ENCODE data around the gene MOCOS. TPM values are rescaled to one million over a fixed set of nuclear protein-coding genes. Genes with fewer than 3 reads are reported as not detected.

The MOCOS gene
- polyA plus RNA-seq, 1 donor (not counting 4 experiments of a cell fraction or from before 2014, with no cell fraction given): 2.8 TPM

DNA sequence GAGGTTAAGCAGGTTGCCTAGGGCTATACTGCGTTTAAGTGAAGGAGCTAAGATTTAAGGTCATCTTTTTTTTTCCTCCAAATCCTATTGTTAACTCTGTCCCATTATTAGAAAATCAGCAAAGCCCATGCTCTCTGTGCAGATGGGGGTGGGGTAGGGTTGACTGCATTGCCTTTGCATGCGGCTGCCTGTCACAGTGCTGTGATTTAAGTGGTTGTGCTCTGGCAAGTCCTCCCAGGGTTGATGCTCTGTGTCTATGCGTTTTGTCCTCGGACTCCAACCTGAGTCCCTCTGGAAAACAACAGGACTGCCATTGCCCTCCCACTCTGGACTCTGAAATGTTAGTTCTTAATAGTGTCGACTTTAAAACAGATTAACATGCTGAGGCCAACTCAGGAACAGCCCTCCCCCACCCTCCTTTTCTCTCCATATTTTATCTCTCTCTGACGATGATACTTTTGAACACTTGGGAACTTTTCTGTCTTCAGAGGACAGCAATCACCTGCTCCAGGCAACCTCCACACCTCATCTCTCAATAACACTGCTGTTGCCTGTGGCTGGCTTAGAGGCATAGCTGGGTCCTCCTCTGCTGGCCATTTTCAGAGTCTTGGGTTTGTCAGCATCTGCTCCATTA, 116.0 kb downstream of the MOCOS start:
- H3K36me3 ChIP-seq (ENCODE audit: control insufficient read depth in 2 of 2, extremely low read depth in 1 of 2, insufficient read depth in 2 of 2, low read length in 2 of 2): no peaks in the 10 kb centered on the region
- DNase-seq (ENCODE audit: low read depth, low spot score) (no peak), FAIRE-seq (no peak)
- no peak overlapping the region for H3K9ac ChIP-seq (ENCODE audit: control insufficient read depth, extremely low read depth, insufficient read depth, low read length)
- TF ChIP-seq, protein P1, sequence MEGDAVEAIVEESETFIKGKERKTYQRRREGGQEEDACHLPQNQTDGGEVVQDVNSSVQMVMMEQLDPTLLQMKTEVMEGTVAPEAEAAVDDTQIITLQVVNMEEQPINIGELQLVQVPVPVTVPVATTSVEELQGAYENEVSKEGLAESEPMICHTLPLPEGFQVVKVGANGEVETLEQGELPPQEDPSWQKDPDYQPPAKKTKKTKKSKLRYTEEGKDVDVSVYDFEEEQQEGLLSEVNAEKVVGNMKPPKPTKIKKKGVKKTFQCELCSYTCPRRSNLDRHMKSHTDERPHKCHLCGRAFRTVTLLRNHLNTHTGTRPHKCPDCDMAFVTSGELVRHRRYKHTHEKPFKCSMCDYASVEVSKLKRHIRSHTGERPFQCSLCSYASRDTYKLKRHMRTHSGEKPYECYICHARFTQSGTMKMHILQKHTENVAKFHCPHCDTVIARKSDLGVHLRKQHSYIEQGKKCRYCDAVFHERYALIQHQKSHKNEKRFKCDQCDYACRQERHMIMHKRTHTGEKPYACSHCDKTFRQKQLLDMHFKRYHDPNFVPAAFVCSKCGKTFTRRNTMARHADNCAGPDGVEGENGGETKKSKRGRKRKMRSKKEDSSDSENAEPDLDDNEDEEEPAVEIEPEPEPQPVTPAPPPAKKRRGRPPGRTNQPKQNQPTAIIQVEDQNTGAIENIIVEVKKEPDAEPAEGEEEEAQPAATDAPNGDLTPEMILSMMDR (optimal IDR thresholded peaks at IDR 0.05 in 1 of 3, IDR thresholded peaks at IDR 0.05 in 1 of 3, conservative IDR thresholded peaks at IDR 0.05 in 1 of 3; ENCODE audit: extremely low read depth in 1 of 3, insufficient read depth in 2 of 3, low read length in 3 of 3): no peak
- TF ChIP-seq EZH2 (IDR thresholded peaks at IDR 0.05; ENCODE audit: low read length): no peak
- H3K4me2 ChIP-seq (ENCODE audit: control insufficient read depth, extremely low read depth, insufficient read depth, low read depth, low read length): no peak overlapping the region
- peaks cover 1% of the 10 kb centered on the region for H3K79me2 ChIP-seq (ENCODE audit: control insufficient read depth, insufficient read depth, low read length)
- H2AFZ ChIP-seq (ENCODE audit: control insufficient read depth, low read length): no peak overlapping the region
- no peak overlapping the region for H3K27ac ChIP-seq (ENCODE audit: control insufficient read depth, insufficient read depth, low read length)
- no peaks in the 10 kb centered on the region for H3K9me1 ChIP-seq (ENCODE audit: control insufficient read depth, extremely low read depth, insufficient read depth, low read length)
- H4K20me1 ChIP-seq (ENCODE audit: control insufficient read depth, extremely low read depth, insufficient read depth, low read length): no peaks in the 10 kb centered on the region
- peaks cover 12% of the 10 kb centered on the region for H3K4me1 ChIP-seq (ENCODE audit: control insufficient read depth, extremely low read depth, insufficient read depth, low read length)
- no peak overlapping the region for H3K4me3 ChIP-seq (ENCODE audit: control insufficient read depth in 2 of 3, extremely low read depth in 1 of 3, insufficient read depth in 2 of 3, low read depth in 1 of 3, low read length in 3 of 3)
- dilution Hi-C loops (cut with MboI; ENCODE audit: extremely low pct_ligation_motif_present, low sequenced_read_pairs): no loop called here
- H3K27me3 ChIP-seq (ENCODE audit: control insufficient read depth, extremely low read depth, insufficient read depth, low read length): no peaks in the 10 kb centered on the region
- H3K9me3 ChIP-seq (ENCODE audit: control insufficient read depth, low read depth, low read length): no peaks in the 10 kb centered on the region

DNA sequence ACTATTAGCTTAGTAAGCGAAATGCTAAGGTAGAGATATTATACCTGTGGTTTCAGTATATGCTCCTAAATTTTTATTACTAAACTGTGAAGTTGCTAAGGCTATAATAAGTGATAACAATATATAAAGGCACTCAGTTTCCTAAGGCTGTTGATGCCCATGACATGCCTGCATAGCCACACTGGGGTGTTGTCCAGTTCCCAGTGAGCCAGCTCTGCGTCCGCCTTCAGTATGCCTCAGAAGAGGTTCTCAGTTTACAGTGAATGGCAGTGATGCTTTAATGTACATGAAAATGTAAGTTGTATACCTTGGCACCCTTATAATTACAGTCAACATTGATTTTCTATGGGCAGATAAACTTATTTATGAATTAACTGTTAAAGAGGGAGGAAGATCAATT, 117.4 kb downstream of the MOCOS start:
- DNase-seq (ENCODE audit: low read depth, low spot score) (no peak), FAIRE-seq (no peak)
- H3K4me3 ChIP-seq (ENCODE audit: control insufficient read depth in 2 of 3, extremely low read depth in 1 of 3, insufficient read depth in 2 of 3, low read depth in 1 of 3, low read length in 3 of 3): no peak overlapping the region
- no peak overlapping the region for H3K4me2 ChIP-seq (ENCODE audit: control insufficient read depth, extremely low read depth, insufficient read depth, low read depth, low read length)
- dilution Hi-C loops (cut with MboI; ENCODE audit: extremely low pct_ligation_motif_present, low sequenced_read_pairs): no loop called here
- no peaks in the 10 kb centered on the region for H4K20me1 ChIP-seq (ENCODE audit: control insufficient read depth, extremely low read depth, insufficient read depth, low read length)
- TF ChIP-seq, protein P1 (optimal IDR thresholded peaks at IDR 0.05 in 1 of 3, IDR thresholded peaks at IDR 0.05 in 1 of 3, conservative IDR thresholded peaks at IDR 0.05 in 1 of 3; ENCODE audit: extremely low read depth in 1 of 3, insufficient read depth in 2 of 3, low read length in 3 of 3): no peak
- no peak for TF ChIP-seq EZH2 (IDR thresholded peaks at IDR 0.05; ENCODE audit: low read length)
- H3K9ac ChIP-seq (ENCODE audit: control insufficient read depth, extremely low read depth, insufficient read depth, low read length): no peak overlapping the region
- no peak overlapping the region for H3K27ac ChIP-seq (ENCODE audit: control insufficient read depth, insufficient read depth, low read length)
- H3K4me1 ChIP-seq (ENCODE audit: control insufficient read depth, extremely low read depth, insufficient read depth, low read length): peaks cover 24% of the 10 kb centered on the region
- no peaks in the 10 kb centered on the region for H3K9me3 ChIP-seq (ENCODE audit: control insufficient read depth, low read depth, low read length)
- H2AFZ ChIP-seq (ENCODE audit: control insufficient read depth, low read length): no peak overlapping the region
- peaks cover 1% of the 10 kb centered on the region for H3K79me2 ChIP-seq (ENCODE audit: control insufficient read depth, insufficient read depth, low read length)
- no peaks in the 10 kb centered on the region for H3K27me3 ChIP-seq (ENCODE audit: control insufficient read depth, extremely low read depth, insufficient read depth, low read length)
- H3K36me3 ChIP-seq (ENCODE audit: control insufficient read depth in 2 of 2, extremely low read depth in 1 of 2, insufficient read depth in 2 of 2, low read length in 2 of 2): no peaks in the 10 kb centered on the region
- no peaks in the 10 kb centered on the region for H3K9me1 ChIP-seq (ENCODE audit: control insufficient read depth, extremely low read depth, insufficient read depth, low read length)

Measured in keratinocyte (primary cell).